NK-92 (cell line): ENCODE data around the gene PLAAT2.
"Not testable (repeated sequence)": the region's sequence is repeated elsewhere in the genome, so short reads cannot be mapped to it uniquely, and the experiment has no call there.

Experiments used
- DNase-seq: peaks from one replicate; lab custom pipeline; 2025; ENCODE audit not compliant: unreplicated experiment; lab: John Stamatoyannopoulos, UW

The PLAAT2 gene

GRCh38 chr11:63550156-63550700, 13.0 kb downstream of the PLAAT2 start:
- not testable (repeated sequence) for DNase-seq

GRCh38 chr11:63549411-63549810, 13.8 kb downstream of the PLAAT2 start:
- DNase-seq = no peak

GRCh38 chr11:63548178-63548577, 15.0 kb downstream of the PLAAT2 start:
- no peak for DNase-seq

GRCh38 chr11:63547061-63547460, 16.1 kb downstream of the PLAAT2 start:
- DNase-seq = no peak

- no peak for DNase-seq
Measured at GRCh38 chr11:63543711-63544110, 19.5 kb downstream of the PLAAT2 start.

- DNase-seq = not testable (repeated sequence)
Measured at GRCh38 chr11:63542506-63542905, 20.7 kb downstream of the PLAAT2 start.

GRCh38 chr11:63537293-63538101, 25.7 kb downstream of the PLAAT2 start:
- no peak for DNase-seq

GRCh38 chr11:63536669-63537292, 26.4 kb downstream of the PLAAT2 start, which contains the start of gene PLAAT4:
Gene PLAAT4, plus strand, starts transcription at chr11:63536808. Its CDS starts 61 bp downstream, at chr11:63536869.
- DNase-seq = no peak

- DNase-seq = no peak
Measured at GRCh38 chr11:63535734-63536133, 27.4 kb downstream of the PLAAT2 start.

- DNase-seq = no peak
Measured at GRCh38 chr11:63534895-63535461, 28.2 kb downstream of the PLAAT2 start.

GRCh38 chr11:63534076-63534475, 29.1 kb downstream of the PLAAT2 start:
- DNase-seq = no peak

GRCh38 chr11:63532799-63533475, 30.2 kb downstream of the PLAAT2 start:
- no peak for DNase-seq

- DNase-seq = no peak
Measured at GRCh38 chr11:63532117-63532516, 31.1 kb downstream of the PLAAT2 start.

GRCh38 chr11:63531074-63531792, 31.9 kb downstream of the PLAAT2 start:
- DNase-seq = not testable (repeated sequence)

- DNase-seq = no peak
Measured at GRCh38 chr11:63530021-63530420, 33.2 kb downstream of the PLAAT2 start.

- DNase-seq = not testable (repeated sequence)
Measured at GRCh38 chr11:63529373-63529772, 33.8 kb downstream of the PLAAT2 start.

GRCh38 chr11:63528729-63529278, 34.4 kb downstream of the PLAAT2 start:
- DNase-seq = not testable (repeated sequence)

GRCh38 chr11:63528156-63528555, 35.0 kb downstream of the PLAAT2 start:
- DNase-seq = not testable (repeated sequence)

GRCh38 chr11:63527667-63528066, 35.5 kb downstream of the PLAAT2 start:
- no peak for DNase-seq

GRCh38 chr11:63523151-63523550, 40.0 kb downstream of the PLAAT2 start:
- DNase-seq = no peak
